Non-pigmented ciliary epithelial cell (primary cell): ENCODE measurements around the gene ASCL1.

Experiments used
- DNase-seq: peaks from one replicate; pipeline ENCODE4 v3.0.0-alpha.2; 2010; ENCODE audit warnings: low read depth

ASCL1 gene

DNA sequence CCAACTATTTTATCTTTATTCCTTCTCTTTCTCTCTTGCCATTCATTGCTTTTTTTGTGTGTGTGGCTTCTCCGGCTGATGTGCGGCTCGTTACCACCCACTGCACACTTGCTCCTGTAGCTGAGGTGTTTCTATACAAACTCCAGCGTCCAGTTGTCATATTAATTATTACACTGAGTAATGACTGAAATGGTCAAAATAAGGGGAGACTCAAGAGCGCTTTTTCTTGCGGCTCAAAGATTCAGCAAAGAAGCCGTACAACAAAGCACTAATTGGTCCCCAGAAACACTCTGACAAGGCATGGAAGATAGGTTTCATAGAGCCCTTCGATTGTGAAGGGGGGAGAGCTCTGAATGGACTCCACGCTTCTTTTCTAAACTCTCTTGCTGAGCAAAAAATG is 5.6 kb upstream of the ASCL1 start:
- DNase-seq = no peak

DNA sequence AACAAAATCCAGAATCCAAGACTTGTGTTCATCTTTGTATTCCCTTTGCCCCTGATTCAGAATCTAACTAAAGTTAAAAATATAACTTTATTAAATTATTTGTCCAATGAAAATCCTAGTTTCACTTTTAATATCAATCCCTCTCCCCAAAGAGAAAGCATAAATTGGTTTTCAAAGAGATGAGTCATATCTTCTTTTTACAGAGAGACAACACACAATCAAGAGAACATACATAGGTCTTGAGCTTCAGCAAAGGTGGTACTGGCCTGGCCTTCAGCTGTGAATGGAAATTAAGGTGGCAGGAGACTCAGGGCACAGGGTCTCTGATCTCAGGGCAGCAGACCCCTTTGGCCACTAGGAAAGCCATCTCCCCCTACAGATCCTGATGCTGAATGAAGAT is 4.3 kb upstream of the ASCL1 start:
- DNase-seq = no peak

DNA sequence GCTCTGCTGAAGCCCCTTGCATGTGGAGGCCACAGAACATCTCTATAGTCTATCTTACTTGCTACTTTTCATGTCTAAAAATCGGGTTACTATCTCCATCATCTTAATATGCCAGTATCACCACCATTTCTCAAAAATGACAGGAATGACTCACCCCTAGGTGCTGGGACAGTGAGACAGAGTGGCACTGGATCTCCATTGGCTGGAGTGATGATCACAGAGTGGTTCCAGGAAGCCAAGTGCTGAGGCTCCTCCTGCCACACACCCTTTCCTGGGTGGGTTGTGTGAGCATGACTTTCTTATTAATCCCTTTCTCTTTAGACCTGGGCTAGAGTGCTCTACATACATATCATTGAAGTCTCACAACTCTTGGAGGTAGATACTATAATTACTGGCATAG is 3.3 kb upstream of the ASCL1 start:
- no peak for DNase-seq

DNA sequence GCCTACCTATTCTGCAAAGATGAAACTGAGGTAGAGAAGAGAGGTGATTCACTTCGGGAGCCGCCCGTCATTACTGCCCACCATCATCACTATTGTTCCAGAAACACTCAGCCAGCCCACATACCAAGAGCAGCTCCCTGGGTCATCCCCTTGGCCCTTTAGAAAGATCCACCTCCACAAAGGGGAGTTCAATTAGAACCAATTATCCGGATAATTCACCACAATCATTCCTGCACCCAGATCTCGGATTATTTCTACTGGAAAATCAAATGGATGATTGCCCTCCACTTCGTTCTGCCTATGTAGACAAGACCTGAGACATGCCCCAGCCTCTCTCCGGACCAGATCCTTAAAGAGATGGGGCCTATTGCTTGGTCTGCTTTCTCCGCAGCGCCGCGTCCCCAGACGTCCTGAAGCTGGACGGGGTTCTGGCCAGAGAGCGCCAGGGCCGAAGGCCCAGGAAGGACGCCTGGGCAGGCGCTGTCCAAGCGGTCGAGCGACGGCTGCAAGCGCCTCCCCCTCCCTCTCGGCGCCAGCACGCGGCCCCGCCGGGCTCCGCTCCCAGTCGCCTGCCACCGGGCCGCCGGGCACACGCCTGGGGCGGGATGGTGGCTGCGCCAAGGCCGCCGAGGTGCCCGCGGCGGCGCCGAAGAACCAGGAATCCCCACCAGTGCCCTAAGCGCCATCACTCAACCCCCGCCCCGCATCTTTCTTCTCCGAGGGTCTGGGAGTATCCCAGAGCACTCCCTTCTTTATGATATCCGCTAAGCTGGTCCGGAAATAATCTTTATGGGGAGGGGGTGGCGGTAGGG is 1.3 kb upstream of the ASCL1 start:
- no peak for DNase-seq

DNA sequence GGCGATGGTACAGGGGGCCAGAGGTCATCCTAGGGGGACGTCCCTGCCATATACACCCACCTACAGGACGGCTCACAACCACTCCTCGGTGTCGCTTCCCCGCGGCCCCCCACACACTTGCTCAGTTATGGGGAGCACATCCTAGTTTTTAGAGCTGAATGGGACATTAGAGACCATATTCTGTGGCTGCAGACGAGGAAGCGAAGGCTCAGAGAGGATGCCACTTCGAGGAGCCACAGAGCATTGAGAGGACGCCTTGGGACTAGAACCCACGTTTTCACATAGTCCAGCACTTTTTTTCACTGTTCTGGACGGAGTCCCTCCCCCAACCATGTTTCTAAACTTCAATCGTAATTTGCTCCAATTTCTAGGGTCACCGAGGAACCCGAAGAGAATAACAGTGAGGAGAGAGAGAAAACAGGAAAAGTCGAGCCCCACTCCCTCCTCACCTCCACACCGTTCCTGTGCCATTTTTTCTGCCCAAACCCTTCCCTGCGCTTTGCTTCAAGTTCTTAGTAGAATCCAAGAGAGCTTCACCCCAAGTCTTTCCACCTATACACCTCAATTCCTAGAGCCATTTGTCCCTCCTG is 641 bp upstream of the ASCL1 start:
- no peak for DNase-seq

DNA sequence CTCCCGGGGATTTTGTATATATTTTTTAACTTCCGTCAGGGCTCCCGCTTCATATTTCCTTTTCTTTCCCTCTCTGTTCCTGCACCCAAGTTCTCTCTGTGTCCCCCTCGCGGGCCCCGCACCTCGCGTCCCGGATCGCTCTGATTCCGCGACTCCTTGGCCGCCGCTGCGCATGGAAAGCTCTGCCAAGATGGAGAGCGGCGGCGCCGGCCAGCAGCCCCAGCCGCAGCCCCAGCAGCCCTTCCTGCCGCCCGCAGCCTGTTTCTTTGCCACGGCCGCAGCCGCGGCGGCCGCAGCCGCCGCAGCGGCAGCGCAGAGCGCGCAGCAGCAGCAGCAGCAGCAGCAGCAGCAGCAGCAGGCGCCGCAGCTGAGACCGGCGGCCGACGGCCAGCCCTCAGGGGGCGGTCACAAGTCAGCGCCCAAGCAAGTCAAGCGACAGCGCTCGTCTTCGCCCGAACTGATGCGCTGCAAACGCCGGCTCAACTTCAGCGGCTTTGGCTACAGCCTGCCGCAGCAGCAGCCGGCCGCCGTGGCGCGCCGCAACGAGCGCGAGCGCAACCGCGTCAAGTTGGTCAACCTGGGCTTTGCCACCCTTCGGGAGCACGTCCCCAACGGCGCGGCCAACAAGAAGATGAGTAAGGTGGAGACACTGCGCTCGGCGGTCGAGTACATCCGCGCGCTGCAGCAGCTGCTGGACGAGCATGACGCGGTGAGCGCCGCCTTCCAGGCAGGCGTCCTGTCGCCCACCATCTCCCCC is 777 bp downstream of the ASCL1 start:
- DNase-seq = no peak

DNA sequence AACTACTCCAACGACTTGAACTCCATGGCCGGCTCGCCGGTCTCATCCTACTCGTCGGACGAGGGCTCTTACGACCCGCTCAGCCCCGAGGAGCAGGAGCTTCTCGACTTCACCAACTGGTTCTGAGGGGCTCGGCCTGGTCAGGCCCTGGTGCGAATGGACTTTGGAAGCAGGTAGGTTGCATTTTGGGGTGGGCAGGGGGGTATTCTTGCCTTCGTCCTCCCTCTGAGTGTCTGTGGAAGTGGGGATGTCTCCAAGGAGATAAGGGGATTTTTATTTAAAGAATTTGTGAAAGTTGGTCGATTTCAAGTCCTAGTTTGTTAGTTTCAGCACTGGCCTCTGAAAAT is 1.3 kb downstream of the ASCL1 start:
- DNase-seq = no peak

DNA sequence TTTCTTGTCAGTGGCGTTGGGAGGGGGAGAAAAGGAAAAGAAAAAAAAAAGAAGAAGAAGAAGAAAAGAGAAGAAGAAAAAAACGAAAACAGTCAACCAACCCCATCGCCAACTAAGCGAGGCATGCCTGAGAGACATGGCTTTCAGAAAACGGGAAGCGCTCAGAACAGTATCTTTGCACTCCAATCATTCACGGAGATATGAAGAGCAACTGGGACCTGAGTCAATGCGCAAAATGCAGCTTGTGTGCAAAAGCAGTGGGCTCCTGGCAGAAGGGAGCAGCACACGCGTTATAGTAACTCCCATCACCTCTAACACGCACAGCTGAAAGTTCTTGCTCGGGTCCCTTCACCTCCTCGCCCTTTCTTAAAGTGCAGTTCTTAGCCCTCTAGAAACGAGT is 1.9 kb downstream of the ASCL1 start:
- no peak for DNase-seq

DNA sequence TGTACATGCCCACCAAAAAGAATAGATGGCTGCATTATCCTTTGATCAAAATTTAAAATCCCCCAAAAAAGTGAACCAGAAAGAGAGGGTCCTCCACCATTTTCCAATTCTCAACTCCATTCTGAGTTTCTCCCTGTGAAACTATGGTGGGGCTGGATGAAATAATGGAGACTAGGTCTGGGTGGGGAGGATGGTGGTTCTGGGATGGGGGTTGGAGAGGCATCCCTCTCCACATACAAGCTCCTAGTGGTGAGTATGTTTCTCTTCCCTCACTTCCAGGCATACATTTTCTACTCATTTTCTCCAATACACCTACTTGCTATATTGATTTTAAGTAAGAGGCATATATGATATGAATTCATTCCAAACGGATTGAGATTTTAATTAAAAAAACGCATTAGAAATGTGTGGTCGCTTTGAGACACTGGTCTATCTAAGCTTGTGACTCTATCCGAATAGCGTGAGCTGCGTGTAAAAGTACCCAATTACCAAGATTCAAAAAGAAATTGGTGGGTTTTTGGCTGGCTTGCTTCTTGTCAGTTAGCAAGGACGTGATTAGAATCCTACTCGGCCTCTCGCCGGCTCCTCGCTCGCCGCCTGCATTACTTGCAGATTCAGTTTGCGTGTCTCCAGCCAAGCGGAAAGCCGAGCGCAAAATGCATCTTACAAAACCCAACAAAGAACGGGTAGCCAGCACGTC is 3.4 kb downstream of the ASCL1 start:
- DNase-seq = no peak

DNA sequence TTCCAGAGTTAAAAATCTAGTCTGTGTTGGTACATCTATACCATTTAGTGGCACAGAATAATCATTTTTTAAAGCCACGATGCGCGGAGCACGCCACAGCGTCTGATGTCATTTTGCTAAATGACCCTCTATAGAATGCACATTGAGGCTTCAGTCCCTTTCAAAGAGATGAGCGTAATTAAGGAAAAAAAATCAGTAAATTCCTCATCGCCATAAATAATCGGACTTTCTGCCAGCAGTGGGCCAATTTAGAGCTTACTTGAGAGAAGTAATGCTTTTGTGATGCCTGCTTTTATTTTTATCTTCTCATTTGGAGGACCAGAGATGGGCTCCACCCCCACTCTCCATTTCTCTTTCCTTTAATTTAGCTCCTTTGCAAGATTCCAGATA is 4.0 kb downstream of the ASCL1 start:
- DNase-seq = no peak

DNA sequence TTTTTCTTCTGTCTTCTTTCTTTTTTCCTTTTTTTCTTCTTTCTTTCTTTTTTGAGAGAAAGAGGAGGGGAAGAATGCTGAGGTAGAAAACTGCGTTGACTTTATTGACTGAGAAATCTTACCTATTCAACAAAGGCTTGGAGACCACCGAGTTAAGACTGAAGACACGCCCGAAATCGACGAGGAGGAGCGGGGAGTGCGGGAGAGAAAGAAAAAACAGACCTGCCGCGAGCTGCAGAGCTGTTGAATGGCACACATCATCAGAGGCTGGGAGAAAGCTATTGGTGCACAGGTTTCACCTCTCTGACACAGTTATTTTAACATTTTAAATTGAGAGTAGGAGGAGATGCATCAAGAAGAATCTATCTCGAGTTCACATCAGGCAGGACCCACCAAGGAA is 5.1 kb downstream of the ASCL1 start:
- no peak for DNase-seq

DNA sequence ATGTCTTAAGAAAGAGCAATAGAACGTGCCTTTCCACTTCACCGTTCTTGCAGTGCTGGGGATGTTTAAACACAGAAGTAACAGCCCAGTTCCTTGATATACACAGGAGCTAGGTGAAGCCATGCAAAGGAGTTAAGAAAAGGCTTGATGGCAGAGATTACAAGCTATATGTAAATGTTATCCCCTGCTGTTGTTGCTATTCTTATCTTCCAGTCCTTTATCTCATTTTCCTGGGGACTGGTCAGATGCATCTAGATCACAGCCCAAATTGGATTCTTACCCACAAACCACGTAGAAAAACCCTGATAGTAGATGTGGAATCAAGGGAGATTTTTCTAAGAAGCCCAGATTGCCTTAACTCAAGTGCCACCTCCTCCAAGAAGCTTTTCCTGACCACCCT is 5.5 kb downstream of the ASCL1 start:
- DNase-seq = no peak

DNA sequence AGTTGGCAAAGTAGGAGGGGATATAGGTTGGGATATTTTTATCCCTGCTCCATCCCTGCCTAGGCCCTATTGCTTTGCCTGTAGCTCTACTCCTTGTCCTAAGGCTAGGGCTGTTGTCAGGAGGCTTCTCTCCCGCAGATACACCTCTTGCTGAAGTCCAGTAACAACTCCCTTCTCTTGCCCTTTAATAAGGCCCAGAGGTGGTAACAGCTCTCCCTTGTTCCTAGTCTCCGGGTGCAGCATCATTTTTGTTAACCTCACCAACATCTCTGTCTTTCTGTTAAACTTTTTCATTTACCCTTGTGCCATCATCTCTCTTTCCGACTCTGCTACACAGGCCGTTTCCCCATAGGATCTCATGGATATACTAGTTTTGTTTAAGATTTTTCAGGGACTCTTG is 6.3 kb downstream of the ASCL1 start:
- DNase-seq = no peak

DNA sequence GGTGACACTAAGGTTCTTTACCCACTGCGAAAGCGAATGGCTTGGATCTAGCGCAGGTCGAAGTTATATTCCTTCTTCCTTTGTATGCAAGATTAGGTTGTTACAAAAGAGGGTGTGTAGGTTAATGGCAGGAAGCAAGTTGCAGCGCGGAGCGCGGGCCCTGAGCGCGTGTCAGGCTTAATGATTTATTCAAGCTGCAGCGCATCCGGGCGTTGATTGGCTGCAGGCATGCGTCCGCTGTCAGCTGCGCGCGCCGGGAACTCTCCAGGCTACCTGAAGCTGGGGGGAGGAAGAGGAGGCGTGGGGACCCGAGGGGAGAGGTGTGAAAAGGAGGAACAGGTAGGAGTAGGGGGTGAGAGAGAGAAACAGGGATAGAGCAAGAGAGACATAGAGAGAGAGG is 7.4 kb downstream of the ASCL1 start:
- no peak for DNase-seq

DNA sequence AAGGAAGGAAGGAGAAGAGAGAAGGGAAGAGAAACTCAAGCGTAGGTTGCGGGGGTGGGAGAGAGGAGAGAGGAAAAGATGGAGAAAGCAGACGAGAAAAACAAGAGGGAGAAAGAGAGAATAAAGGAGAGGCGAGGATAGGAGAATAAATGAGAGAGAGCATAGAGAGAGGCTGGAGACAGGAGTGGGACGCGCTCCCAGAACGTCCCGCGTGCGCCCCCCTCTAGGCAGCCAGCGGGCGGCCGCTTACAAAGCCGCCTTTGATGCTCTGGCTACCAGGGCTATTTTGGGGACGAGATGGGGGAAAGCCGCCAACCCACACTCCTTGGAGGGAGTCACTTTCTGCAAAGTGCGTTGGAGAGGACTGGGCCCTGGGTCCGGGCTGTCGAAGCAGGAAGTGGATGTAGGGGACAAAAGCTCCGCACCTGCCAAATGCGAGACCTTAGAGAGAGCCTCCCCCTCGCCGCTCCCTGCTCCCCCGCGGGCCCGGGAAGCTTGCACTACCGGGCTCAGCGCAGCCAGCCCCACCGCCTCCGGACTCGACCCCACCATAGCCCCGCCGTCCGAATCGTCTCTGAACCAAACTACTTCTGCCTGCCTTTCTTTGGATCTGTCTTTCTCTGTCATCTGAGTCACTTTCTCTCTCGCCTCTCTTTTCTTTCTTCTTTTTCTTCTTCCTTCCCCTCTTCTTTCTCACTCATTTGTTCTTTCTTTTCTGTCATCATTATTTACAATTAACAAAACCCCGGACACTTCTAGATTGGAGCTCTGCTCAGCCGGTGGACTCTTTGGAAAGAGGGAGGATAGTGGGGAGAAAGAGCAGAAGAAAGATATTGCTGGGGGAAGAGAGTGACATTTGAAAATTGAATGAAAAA is 8.0 kb downstream of the ASCL1 start:
- DNase-seq = no peak

DNA sequence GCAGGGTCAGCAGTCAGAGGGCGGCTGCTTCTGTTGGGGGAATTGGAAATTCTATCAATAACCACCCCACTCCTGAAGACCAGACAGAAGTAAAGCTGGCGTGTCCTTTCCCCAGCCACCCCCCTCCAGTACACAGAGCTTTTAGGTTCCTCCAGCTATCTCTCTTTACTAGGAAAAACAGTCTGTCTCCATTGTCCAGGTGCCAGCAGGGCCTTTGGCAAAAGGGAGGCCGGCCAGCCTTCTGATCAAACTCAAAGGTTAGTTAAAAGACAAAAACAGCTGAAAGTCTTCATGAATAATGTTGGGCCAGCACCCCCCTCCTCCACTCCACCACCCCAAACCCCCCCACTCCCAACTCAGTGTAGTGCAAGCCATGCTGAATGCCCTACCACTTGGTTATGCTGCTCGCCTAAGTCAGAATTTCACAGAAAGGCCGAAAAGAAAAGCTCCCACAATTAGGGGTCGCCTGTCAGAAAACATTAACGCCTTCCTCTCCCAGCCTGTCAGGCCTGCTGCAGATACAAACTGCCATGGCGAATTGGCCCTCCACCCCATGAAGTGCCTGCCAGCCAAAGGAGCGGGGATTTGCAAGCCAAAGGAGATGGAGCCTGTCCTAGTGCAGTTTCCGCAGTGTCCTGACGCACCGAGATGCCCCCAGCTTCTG is 8.9 kb downstream of the ASCL1 start:
- DNase-seq = no peak

DNA sequence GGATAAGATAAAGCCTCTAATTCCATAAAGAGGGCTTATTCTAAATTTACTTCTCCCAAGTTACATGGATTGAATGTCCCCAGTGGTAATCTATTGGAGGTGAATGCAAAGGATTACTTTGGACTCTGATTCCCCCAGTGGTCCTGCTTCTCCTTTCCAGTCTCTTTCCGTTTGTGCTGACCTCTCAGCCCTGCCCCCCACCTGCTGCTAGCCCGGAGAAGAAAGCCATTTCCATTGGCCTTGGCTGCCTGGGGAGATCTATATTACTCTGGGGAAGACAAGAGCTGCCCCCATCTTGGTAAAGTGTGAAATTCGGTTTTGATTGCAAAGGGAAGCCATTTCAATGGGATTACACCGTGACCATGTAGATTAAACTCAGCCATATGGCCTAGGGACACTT is 13.3 kb downstream of the ASCL1 start:
- DNase-seq = no peak

DNA sequence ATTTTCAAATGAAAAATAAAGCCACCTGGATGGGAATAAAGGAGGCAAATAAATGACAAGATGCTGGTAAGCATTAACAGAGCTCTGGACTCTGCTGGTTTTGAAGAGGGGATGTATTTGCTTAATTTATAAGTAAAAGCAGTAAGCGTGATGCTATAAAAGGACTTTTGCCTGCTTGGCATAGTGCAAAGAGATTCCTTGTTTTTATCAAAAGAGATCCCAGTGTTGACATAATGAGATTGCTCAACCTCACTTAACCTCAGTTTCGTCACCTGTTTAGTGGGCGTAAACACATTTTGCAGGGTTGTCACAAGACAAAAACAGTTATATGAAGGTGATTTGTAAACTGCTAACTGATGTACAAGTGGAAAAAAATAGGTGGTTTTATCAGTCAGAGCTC is 13.8 kb downstream of the ASCL1 start:
- DNase-seq = no peak

DNA sequence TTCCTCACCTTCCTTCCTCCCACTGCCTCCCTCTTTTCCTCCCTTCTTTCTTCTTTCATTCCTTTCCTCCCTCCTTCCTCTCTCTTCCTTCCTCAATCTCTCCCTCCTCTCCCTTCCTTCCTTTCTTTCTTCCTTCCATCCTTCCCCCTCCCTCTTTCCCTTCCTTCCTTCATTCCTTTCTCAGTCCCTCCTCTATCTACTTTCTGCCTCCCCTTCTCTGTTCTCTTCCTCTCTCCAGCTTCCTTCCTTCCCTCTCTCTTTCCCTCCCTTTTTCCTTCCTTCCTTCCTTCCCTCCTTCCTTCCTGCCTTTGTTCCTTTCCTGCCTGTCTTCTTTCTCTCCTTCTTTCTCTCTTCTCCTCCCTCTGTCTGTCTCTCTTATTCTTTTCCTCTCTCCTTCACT is 16.1 kb downstream of the ASCL1 start:
- no peak for DNase-seq

DNA sequence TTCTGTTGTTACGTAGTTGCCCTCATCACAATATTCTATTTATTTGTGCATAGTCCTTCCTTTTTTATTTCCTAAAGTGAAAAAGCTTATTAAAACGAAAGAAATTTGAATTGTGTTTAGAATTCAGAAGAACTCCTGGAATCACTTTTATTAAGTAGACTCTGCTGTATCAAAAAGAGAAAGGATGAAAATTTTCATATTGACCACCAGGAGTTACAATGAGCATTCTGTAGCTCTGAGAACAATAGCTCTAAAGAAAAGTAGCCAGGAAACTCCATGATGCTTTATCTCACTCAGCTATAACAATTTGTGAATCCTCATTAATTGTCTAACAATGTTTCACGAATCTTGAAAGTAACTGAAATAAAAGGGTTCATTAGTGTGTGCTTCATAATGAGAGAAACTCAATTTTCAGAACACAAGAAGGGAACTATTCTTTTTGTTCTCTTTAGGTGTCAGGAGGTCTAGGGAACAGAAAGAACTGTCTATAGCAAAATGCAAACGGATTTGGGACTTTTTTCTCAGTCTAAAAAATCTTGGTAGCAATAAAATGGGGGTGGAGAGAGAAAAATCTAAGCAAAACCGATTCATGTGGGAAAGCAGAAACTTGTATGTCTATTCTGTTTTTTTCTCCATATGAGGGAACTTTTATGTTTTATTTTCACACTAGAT is 19.3 kb downstream of the ASCL1 start:
- no peak for DNase-seq
